ACC112 (cell line): ENCODE results near the gene EPC2.

Source experiments
- H2AFZ ChIP-seq: fragments of 200-600 bp; sonication (generic); one replicate; pipeline ENCODE4 v1.6.0; 2017; ENCODE audit warnings: antibody characterized with exemption, low read length; ENCODE audit not compliant: unreplicated experiment
- H3K27ac ChIP-seq: fragments of 200-600 bp; sonication (generic); 2 replicates; pipeline ENCODE4 v1.5.1; 2014; ENCODE audit warnings: low read depth, mild to moderate bottlenecking, antibody characterized with exemption, low read length, moderate library complexity
- H3K27me3 ChIP-seq: fragments of 200-600 bp; sonication (generic); 2 replicates; pipeline ENCODE4 v1.6.1; 2014; ENCODE audit warnings: mild to moderate bottlenecking, antibody characterized with exemption, low read length, moderate library complexity, mixed read lengths; ENCODE audit not compliant: insufficient read depth
- H3K36me3 ChIP-seq: fragments of 200-600 bp; sonication (generic); 2 replicates; pipeline ENCODE4 v1.6.1; 2016; ENCODE audit warnings: mild to moderate bottlenecking, antibody characterized with exemption, low read length, moderate library complexity, mixed read lengths; ENCODE audit not compliant: insufficient read depth
- H3K4me1 ChIP-seq: fragments of 200-600 bp; sonication (generic); one replicate; pipeline ENCODE4 v1.6.1; 2016; ENCODE audit warnings: low read length, mixed read lengths; ENCODE audit not compliant: insufficient read depth, unreplicated experiment, control insufficient read depth
- H3K4me3 ChIP-seq: fragments of 200-600 bp; sonication (generic); 2 replicates; pipeline ENCODE4 v1.5.1; 2014; ENCODE audit warnings: mild to moderate bottlenecking, low read depth, low read length
- H3K79me2 ChIP-seq: fragments of 200-600 bp; sonication (generic); one replicate; pipeline ENCODE4 v1.6.0; 2016; ENCODE audit warnings: low read length; ENCODE audit not compliant: control insufficient read depth, unreplicated experiment, insufficient read depth

Gene EPC2

GRCh38 chr2:148802448-148803220 is 158.1 kb downstream of the EPC2 start:
- no peak overlapping the region for H3K4me3 ChIP-seq
- no peaks in the 10 kb centered on the region for H3K4me1 ChIP-seq
- H3K27me3 ChIP-seq, result no peaks in the 10 kb centered on the region
- no peaks in the 10 kb centered on the region for H3K79me2 ChIP-seq
- H3K27ac ChIP-seq, result no peak overlapping the region
- no peaks in the 10 kb centered on the region for H3K36me3 ChIP-seq
- no peak overlapping the region for H2AFZ ChIP-seq

GRCh38 chr2:148810081-148810480 is 165.5 kb downstream of the EPC2 start:
- H3K79me2 ChIP-seq, result no peaks in the 10 kb centered on the region
- no peaks in the 10 kb centered on the region for H3K27me3 ChIP-seq
- H2AFZ ChIP-seq, result no peak overlapping the region
- no peaks in the 10 kb centered on the region for H3K36me3 ChIP-seq
- H3K27ac ChIP-seq, result no peak overlapping the region
- H3K4me1 ChIP-seq, result peaks cover 22% of the 10 kb centered on the region
- H3K4me3 ChIP-seq, result no peak overlapping the region

- Histone ChIP-seq H3K27ac (no peak overlapping the region), H3K4me1 (peaks cover 31% of the 10 kb centered on the region), H3K4me3 (no peak overlapping the region), H3K79me2 (no peaks in the 10 kb centered on the region), H3K27me3 (no peaks in the 10 kb centered on the region), H2AFZ (no peak overlapping the region), H3K36me3 (no peaks in the 10 kb centered on the region)
Observed at GRCh38 chr2:148812306-148812705, 167.8 kb downstream of the EPC2 start.

- H3K27ac ChIP-seq, result no peak overlapping the region
- H3K4me1 ChIP-seq, result peaks cover 33% of the 10 kb centered on the region
- H3K79me2 ChIP-seq, result no peaks in the 10 kb centered on the region
- H3K36me3 ChIP-seq, result no peaks in the 10 kb centered on the region
- peaks cover 9% of the 10 kb centered on the region; the same call in 1 of the 2 replicates for H3K27me3 ChIP-seq
- no peak overlapping the region for H2AFZ ChIP-seq
- H3K4me3 ChIP-seq, result no peak overlapping the region
Observed at GRCh38 chr2:148813603-148814065, 169.1 kb downstream of the EPC2 start.

- peak overlapping the region; percentile 19 for H3K27ac ChIP-seq
- H3K4me3 ChIP-seq, result peak overlapping the region; percentile 66
- peaks cover 9% of the 10 kb centered on the region; the same call in 1 of the 2 replicates for H3K27me3 ChIP-seq
- H2AFZ ChIP-seq, result peak overlapping the region; percentile 74
- H3K79me2 ChIP-seq, result no peaks in the 10 kb centered on the region
- H3K36me3 ChIP-seq, result no peaks in the 10 kb centered on the region
- peaks cover 36% of the 10 kb centered on the region for H3K4me1 ChIP-seq
Observed at GRCh38 chr2:148814143-148814859, 169.8 kb downstream of the EPC2 start.

- H3K4me3 ChIP-seq, result peak overlapping the region; percentile 66
- peaks cover 36% of the 10 kb centered on the region for H3K4me1 ChIP-seq
- peak overlapping the region; percentile 19 for H3K27ac ChIP-seq
- H2AFZ ChIP-seq, result peak overlapping the region; percentile 74
- peaks cover 15% of the 10 kb centered on the region for H3K27me3 ChIP-seq
- H3K36me3 ChIP-seq, result no peaks in the 10 kb centered on the region
- H3K79me2 ChIP-seq, result no peaks in the 10 kb centered on the region
Observed at GRCh38 chr2:148814860-148815419, 170.4 kb downstream of the EPC2 start.

- no peak overlapping the region for H3K27ac ChIP-seq
- H3K27me3 ChIP-seq, result peaks cover 19% of the 10 kb centered on the region
- no peak overlapping the region for H3K4me3 ChIP-seq
- H2AFZ ChIP-seq, result no peak overlapping the region
- H3K79me2 ChIP-seq, result no peaks in the 10 kb centered on the region
- no peaks in the 10 kb centered on the region for H3K36me3 ChIP-seq
- peaks cover 36% of the 10 kb centered on the region for H3K4me1 ChIP-seq
Observed at GRCh38 chr2:148816176-148816575, 171.6 kb downstream of the EPC2 start.

DNA sequence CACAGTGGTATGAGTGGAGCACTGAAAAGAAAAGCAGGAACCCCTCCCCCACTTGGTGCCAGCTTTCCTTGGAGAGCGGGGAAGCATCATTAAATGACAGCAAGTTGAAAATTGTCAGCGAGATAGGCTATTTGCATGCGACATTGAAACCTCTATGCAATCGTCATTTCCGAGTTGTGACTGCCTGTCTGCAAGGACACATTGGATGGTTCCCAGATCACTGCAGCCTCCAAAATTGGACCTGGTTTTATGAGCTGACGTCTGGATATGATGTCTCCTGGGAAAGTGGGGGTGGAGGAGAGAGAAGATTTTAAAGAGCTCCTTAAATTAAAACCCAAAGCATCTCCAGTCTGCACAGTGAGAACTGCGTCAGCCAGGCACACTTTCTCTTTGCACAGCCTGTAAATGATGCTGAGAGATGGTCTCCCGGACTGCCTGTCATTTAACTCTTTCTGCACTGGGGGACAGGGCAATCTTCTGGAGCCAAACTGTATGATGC is 172.7 kb downstream of the EPC2 start:
- no peaks in the 10 kb centered on the region for H3K36me3 ChIP-seq
- H3K79me2 ChIP-seq, result no peaks in the 10 kb centered on the region
- H2AFZ ChIP-seq, result no peak overlapping the region
- peaks cover 19% of the 10 kb centered on the region for H3K27me3 ChIP-seq
- H3K4me3 ChIP-seq, result peak overlapping the region; percentile 64
- H3K4me1 ChIP-seq, result peaks cover 31% of the 10 kb centered on the region
- H3K27ac ChIP-seq, result no peak overlapping the region

DNA sequence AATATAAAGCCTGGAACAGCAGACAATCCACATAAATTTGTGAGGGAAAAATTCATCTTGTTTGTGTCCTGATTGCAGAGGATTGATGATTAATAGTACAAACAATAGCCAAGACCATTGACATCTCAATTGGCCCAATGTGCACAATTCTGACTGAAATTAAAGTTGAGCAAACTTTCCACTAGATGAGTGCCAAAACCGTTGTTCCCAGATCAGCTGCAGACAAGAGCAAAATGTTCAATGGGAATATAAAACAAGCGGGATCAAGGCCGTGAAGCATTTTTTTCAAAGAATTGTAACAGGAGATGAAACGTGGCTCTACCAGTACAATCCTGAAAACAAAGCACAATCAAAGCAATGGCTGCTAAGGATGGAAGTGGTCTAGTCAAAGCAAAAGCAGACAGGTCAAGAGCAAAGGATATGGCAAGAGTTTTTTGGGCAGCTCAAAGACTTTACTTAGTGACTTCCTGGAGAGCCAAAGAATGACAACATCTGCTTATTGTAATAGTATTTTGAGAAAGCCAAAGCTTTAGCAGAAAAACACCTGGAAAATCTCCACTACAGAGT is 174.6 kb downstream of the EPC2 start:
- Histone ChIP-seq H3K4me3 (no peak overlapping the region), H3K27ac (no peak overlapping the region), H3K36me3 (no peaks in the 10 kb centered on the region), H2AFZ (no peak overlapping the region), H3K4me1 (peaks cover 24% of the 10 kb centered on the region), H3K79me2 (no peaks in the 10 kb centered on the region), H3K27me3 (peaks cover 23% of the 10 kb centered on the region)

DNA sequence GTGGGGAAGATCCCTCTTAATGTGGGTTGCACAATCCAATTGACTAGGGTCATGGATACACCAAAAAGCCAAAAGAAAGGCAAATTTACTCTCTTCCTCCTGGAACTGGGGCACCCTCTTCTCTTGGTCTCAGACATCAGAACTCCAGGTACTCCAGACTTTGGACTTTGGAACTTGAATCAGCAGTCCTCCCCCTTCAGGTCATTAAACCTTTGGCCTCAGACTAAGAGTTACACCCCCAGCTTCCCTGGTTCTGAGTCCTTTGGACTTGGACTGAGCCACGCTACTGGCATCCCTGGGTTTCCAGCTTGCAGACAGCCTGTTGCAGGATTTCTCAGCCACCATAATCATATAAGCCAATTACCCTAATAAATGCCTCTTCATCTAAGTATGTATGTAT is 179.6 kb downstream of the EPC2 start:
- Histone ChIP-seq H3K4me1 (peaks cover under 1% of the 10 kb centered on the region), H3K4me3 (no peak overlapping the region)

More for the DNA sequence above, 179.6 kb downstream of the EPC2 start:
- Histone ChIP-seq H3K27ac (no peak overlapping the region), H2AFZ (no peak overlapping the region), H3K27me3 (peaks cover 33% of the 10 kb centered on the region), H3K79me2 (no peaks in the 10 kb centered on the region), H3K36me3 (no peaks in the 10 kb centered on the region)
